IPS-20b (cell line): ENCODE data around the gene MIB2.
A peak's percentile ranks its signal among the peaks of the same experiment; 100 is the strongest.

Experiments
- H3K27ac ChIP-seq: one replicate; pipeline ENCODE4 v1.5.1; 2013; ENCODE audit warnings: low read length
- H3K27me3 ChIP-seq: 2 replicates; pipeline ENCODE4 v1.6.1; 2013; ENCODE audit warnings: mild to moderate bottlenecking, low read length, inconsistent platforms; ENCODE audit not compliant: insufficient read depth
- H3K36me3 ChIP-seq: 2 replicates; pipeline ENCODE4 v1.6.1; 2013; ENCODE audit warnings: low read depth, mild to moderate bottlenecking, inconsistent platforms, low read length, moderate library complexity; ENCODE audit not compliant: insufficient read depth
- H3K4me1 ChIP-seq: 2 replicates; pipeline ENCODE4 v1.6.1; 2013; ENCODE audit warnings: mild to moderate bottlenecking, control low read depth, inconsistent platforms, low read length, moderate library complexity; ENCODE audit not compliant: insufficient read depth
- H3K4me3 ChIP-seq: 2 replicates; pipeline ENCODE4 v1.5.1; 2013; ENCODE audit warnings: mild to moderate bottlenecking, low read length, inconsistent platforms
- H3K9ac ChIP-seq: 2 replicates; pipeline ENCODE4 v1.6.1; 2013; ENCODE audit warnings: low read depth, mild to moderate bottlenecking, inconsistent platforms, low read length, moderate library complexity
- H3K9me3 ChIP-seq: 2 replicates; pipeline ENCODE4 v1.6.1; 2013; ENCODE audit warnings: mild to moderate bottlenecking, low read depth, low read length, inconsistent platforms; ENCODE audit not compliant: insufficient read depth

The MIB2 gene

GRCh38 chr1:1599935-1600860 is 15.1 kb upstream of the MIB2 start, which contains the start of gene FNDC10:
Gene FNDC10, minus strand, starts transcription at chr1:1600135. Its CDS starts 120 bp downstream, at chr1:1600015.
- Histone ChIP-seq H3K9ac (no peak within 1 kb of the TSS), H3K4me3 (peak within 1 kb of the TSS; percentile 56; the same call in 1 of the 2 replicates), H3K36me3 (no peaks in the 10 kb centered on the region)

GRCh38 chr1:1600861-1601563 is 14.3 kb upstream of the MIB2 start:
- Histone ChIP-seq H3K27me3 (peaks cover 75% of the 10 kb centered on the region), H3K4me3 (no peak overlapping the region)

More at GRCh38 chr1:1599935-1600860, 15.1 kb upstream of the MIB2 start, which contains the start of gene FNDC10:
- peaks cover 84% of the 10 kb centered on the region for H3K27me3 ChIP-seq
- H3K27ac ChIP-seq: no peak within 1 kb of the TSS
- H3K4me1 ChIP-seq: 0 out of 2 replicates have a peak, but pooled peaks cover 3% of the 10 kb centered on the region
- H3K9me3 ChIP-seq: no peaks in the 10 kb centered on the region

GRCh38 chr1:1601564-1602303 is 13.6 kb upstream of the MIB2 start:
- H3K9me3 ChIP-seq: no peaks in the 10 kb centered on the region

More at GRCh38 chr1:1600861-1601563, 14.3 kb upstream of the MIB2 start:
- H3K9ac ChIP-seq: no peak overlapping the region
- H3K27ac ChIP-seq: no peak overlapping the region
- no peaks in the 10 kb centered on the region for H3K9me3 ChIP-seq
- H3K36me3 ChIP-seq: no peaks in the 10 kb centered on the region
- 0 out of 2 replicates have a peak, but pooled peaks cover 3% of the 10 kb centered on the region for H3K4me1 ChIP-seq

GRCh38 chr1:1602304-1602967 is 12.9 kb upstream of the MIB2 start:
- H3K9ac ChIP-seq: no peak overlapping the region
- no peak overlapping the region for H3K27ac ChIP-seq
- no peaks in the 10 kb centered on the region for H3K4me1 ChIP-seq
- H3K4me3 ChIP-seq: no peak overlapping the region
- peaks cover 63% of the 10 kb centered on the region for H3K27me3 ChIP-seq
- H3K9me3 ChIP-seq: no peaks in the 10 kb centered on the region
- H3K36me3 ChIP-seq: no peaks in the 10 kb centered on the region

More at GRCh38 chr1:1601564-1602303, 13.6 kb upstream of the MIB2 start:
- peaks cover 68% of the 10 kb centered on the region for H3K27me3 ChIP-seq
- no peak overlapping the region for H3K9ac ChIP-seq
- no peaks in the 10 kb centered on the region for H3K36me3 ChIP-seq
- 0 out of 2 replicates have a peak, but pooled peaks cover 3% of the 10 kb centered on the region for H3K4me1 ChIP-seq
- no peak overlapping the region for H3K27ac ChIP-seq
- H3K4me3 ChIP-seq: no peak overlapping the region

GRCh38 chr1:1602968-1603506 is 12.3 kb upstream of the MIB2 start:
- Histone ChIP-seq H3K36me3 (no peaks in the 10 kb centered on the region), H3K27me3 (peaks cover 57% of the 10 kb centered on the region), H3K27ac (no peak overlapping the region), H3K9me3 (no peaks in the 10 kb centered on the region), H3K4me3 (no peak overlapping the region), H3K9ac (no peak overlapping the region), H3K4me1 (no peaks in the 10 kb centered on the region)

GRCh38 chr1:1603671-1604373 is 11.5 kb upstream of the MIB2 start:
- no peak overlapping the region for H3K9ac ChIP-seq
- no peaks in the 10 kb centered on the region for H3K4me1 ChIP-seq

GRCh38 chr1:1604374-1605033 is 10.8 kb upstream of the MIB2 start:
- Histone ChIP-seq H3K9ac (no peak overlapping the region), H3K27ac (no peak overlapping the region), H3K9me3 (no peaks in the 10 kb centered on the region), H3K36me3 (no peaks in the 10 kb centered on the region), H3K4me3 (no peak overlapping the region), H3K4me1 (no peaks in the 10 kb centered on the region), H3K27me3 (peaks cover 42% of the 10 kb centered on the region)

More at GRCh38 chr1:1603671-1604373, 11.5 kb upstream of the MIB2 start:
- H3K36me3 ChIP-seq: no peaks in the 10 kb centered on the region
- no peaks in the 10 kb centered on the region for H3K9me3 ChIP-seq
- H3K4me3 ChIP-seq: no peak overlapping the region
- H3K27me3 ChIP-seq: peaks cover 49% of the 10 kb centered on the region
- no peak overlapping the region for H3K27ac ChIP-seq

- H3K4me3 ChIP-seq: no peak overlapping the region
- H3K9me3 ChIP-seq: no peaks in the 10 kb centered on the region
- H3K9ac ChIP-seq: no peak overlapping the region
- no peaks in the 10 kb centered on the region for H3K4me1 ChIP-seq
- H3K27ac ChIP-seq: no peak overlapping the region
- H3K36me3 ChIP-seq: no peaks in the 10 kb centered on the region
- peaks cover 42% of the 10 kb centered on the region for H3K27me3 ChIP-seq
These were observed 10.2 kb upstream of the MIB2 start for GRCh38 chr1:1605034-1605591.

- Histone ChIP-seq H3K4me3 (no peak overlapping the region), H3K9ac (no peak overlapping the region), H3K27ac (no peak overlapping the region), H3K36me3 (no peaks in the 10 kb centered on the region), H3K27me3 (peaks cover 35% of the 10 kb centered on the region), H3K4me1 (no peaks in the 10 kb centered on the region), H3K9me3 (no peaks in the 10 kb centered on the region)
These were observed 9.6 kb upstream of the MIB2 start for GRCh38 chr1:1605724-1606123.

- H3K36me3 ChIP-seq: no peaks in the 10 kb centered on the region
- H3K9me3 ChIP-seq: no peaks in the 10 kb centered on the region
- H3K27me3 ChIP-seq: peaks cover 30% of the 10 kb centered on the region
- no peak overlapping the region for H3K9ac ChIP-seq
- no peak overlapping the region for H3K27ac ChIP-seq
- no peak overlapping the region for H3K4me3 ChIP-seq
- no peaks in the 10 kb centered on the region for H3K4me1 ChIP-seq
These were observed 9.1 kb upstream of the MIB2 start for GRCh38 chr1:1606232-1606631.
